GM13977 (cell line): Measurements from ENCODE around the gene CLMN.

Source experiments
- DNase-seq: peaks from one replicate; pipeline ENCODE4 v3.0.0; 2012; ENCODE audit warnings: low spot score
- in situ Hi-C: fragments of 300-500 bp; cut with MboI; formaldehyde crosslinking; loops from one replicate; pipeline ENCODE4 v1.12.0; 2022; ENCODE audit warnings: low sequenced_read_pairs, low pct_unique_long_range_greater_than_20kb, mixed read lengths, inconsistent platforms; ENCODE audit not compliant: unreplicated experiment
- TF ChIP-seq, protein P1 (sequence below): IDR thresholded peaks from 2 replicates; pipeline ENCODE4 v1.5.1; 2012; ENCODE audit warnings: mild to moderate bottlenecking, control low read depth; ENCODE audit not compliant: insufficient read depth; ENCODE audit errors: extremely low read depth, missing control alignments

CLMN gene

DNA sequence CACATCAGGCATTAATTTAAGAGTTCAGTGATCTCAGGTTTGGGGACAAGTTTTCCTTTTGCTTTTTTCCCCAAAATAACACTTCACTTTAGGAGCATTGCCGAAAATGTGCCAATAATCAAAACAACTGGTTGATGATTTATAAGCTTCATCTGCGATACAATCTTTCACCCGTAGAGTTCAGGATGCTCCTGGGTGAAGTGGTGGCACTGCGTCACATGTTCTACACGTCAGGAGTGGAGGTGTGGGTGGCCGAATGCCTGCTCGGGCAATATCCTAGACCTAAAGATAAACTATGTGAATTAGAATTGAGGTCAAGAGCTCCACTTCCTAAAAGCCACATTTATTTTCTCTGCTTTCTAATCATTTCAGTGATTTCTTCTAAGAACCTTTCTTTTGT, 91.5 kb downstream of the CLMN start:
- in situ Hi-C loops: no loop called here
- TF ChIP-seq, protein P1, sequence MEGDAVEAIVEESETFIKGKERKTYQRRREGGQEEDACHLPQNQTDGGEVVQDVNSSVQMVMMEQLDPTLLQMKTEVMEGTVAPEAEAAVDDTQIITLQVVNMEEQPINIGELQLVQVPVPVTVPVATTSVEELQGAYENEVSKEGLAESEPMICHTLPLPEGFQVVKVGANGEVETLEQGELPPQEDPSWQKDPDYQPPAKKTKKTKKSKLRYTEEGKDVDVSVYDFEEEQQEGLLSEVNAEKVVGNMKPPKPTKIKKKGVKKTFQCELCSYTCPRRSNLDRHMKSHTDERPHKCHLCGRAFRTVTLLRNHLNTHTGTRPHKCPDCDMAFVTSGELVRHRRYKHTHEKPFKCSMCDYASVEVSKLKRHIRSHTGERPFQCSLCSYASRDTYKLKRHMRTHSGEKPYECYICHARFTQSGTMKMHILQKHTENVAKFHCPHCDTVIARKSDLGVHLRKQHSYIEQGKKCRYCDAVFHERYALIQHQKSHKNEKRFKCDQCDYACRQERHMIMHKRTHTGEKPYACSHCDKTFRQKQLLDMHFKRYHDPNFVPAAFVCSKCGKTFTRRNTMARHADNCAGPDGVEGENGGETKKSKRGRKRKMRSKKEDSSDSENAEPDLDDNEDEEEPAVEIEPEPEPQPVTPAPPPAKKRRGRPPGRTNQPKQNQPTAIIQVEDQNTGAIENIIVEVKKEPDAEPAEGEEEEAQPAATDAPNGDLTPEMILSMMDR: no peak
- no peak for DNase-seq

DNA sequence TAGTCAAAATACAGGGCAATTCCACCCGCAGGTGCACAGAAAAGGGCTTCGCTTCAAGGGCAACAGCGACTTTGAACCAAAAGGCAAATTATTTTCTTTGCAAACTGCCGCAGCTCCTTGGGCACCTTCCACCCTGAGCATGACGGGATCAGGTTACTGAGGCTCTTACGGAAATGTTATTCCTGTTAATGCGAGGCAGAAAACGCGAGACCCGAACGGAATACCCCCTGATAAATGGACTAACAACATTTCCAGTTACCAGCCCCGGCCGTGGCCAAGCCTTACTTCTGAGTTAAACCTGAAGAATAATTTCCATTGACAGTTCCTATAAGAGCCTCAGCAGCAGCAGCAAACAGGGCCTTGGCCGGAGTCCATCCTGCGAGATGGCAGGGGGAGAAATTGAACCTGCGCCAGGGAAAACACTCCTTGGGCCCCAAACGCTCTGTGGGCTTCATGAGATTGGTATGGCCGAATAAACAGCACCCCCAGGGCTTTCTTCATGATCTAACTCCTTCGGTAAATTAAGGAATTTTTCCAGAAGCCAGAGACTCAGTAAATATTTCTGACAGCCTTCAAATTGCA, 92.3 kb downstream of the CLMN start:
- in situ Hi-C loops: no loop called here
- TF ChIP-seq, protein P1: no peak
- DNase-seq: no peak

DNA sequence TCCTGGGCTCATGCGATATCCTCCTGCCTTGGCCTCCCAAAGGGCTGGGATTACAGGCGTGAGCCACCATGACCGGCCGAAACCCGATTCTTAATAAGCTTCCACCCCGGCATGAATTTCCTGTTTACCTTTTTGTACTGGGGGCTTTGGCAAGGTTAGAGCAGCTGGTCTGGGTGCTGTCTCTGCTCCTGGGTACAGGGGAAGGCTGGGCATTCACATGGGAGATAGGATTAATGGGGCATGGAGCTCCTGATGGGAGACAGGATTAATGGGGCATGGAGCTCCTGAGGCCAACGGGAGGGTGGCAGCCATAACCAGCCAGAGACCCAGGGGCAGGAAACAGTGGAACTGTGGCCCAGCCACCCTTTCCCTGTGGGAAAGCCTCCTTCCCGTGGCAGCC, 92.9 kb downstream of the CLMN start:
- TF ChIP-seq, protein P1: no peak
- in situ Hi-C loops: no loop called here
- DNase-seq: no peak

DNA sequence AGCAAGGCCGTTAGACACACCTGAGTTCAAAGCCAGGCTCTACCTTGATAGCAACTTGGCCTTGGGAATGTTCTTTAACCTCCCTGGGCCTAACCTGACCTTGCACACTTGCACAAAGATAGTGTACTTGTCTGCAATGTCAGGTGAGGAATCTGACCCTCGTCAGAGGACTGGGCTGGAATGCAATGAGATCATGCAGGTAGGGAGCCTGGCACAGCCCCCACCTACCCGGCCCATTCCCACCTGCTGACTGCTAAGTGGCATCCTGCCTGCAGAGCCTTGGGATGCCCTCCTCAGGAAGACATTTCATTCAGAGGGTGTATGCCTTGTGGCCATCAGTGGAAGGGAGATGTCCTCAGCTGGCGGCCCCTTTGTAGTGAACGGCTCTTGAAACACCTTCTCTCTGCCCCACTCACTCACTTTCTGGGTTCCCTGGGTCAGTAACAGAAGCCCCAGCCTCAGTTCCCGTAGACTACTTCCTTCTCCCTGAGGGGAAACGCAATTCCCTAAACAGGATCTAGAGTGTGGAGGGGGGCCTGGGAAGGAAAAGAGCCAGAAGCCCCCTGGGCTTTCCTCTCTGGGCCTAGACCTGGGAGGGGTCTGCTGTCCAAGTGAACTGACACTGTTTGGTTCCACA, 94.3 kb downstream of the CLMN start:
- in situ Hi-C loops: no loop called here
- TF ChIP-seq, protein P1: no peak
- no peak for DNase-seq

DNA sequence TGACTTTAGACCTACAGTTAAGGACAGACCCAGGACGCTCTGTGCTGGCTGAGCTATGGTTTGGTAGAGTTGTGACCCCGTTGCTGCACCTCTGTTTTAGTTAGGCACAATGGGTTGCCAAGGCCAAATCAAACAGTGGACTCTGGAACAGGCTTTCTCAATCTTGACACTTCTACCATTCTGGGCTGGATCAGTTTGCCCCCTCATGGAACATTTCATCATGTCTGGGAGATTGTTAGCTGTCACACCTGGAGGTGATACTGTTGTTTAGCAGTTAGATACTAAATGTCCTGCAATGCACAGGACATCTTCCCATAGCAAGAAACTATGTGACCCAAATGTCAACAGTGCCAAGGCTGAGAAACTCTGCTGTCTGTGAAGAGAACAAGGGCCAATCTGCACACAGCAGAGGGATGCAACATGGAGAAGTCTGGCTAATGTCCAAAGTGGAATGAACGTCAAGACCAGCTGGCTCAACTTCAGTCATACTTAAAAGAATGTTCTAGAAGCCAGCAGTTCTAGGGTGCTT, 96.8 kb downstream of the CLMN start:
- DNase-seq: no peak
- in situ Hi-C loops: loop anchor here (25.0 kb wide), 1 partner anchor 511 kb away; no protein-coding TSS in a partner anchor
- TF ChIP-seq, protein P1: no peak

DNA sequence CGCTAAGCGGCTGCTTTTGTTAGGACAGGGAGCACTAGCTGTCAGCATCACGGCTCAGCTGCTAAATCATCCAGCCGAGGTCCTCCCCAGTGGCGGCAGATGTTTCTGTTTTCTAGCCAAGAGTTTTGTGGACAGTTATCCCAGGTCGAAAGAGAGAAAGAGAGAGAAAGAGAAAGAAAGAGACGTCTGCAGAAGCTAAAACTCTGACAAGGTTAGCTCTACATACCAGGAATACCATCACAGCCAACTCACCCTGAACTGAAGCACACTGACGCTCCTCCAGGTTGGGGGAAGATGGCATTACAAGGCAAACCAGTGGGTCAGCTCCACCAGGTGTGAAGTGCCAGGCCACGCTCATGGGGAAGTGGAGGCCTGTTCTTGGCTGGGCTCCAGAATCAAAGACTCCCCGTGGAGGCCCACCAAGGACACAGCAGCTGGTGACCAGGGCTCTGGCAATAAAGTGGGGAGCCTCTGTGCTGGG, 97.5 kb downstream of the CLMN start:
- DNase-seq: no peak
- in situ Hi-C loops: loop anchor here (25.0 kb wide), 1 partner anchor 510 kb away; no protein-coding TSS in a partner anchor
- TF ChIP-seq, protein P1: no peak
